Dermis microvascular lymphatic vessel endothelial cell (primary cell): ENCODE results near the gene NAV2. TPM values are rescaled to one million over a fixed set of nuclear protein-coding genes. Genes with fewer than 3 reads are reported as not detected.

ENCODE experiments used
- DNase-seq, 2 donors: peaks; one replicate each; pipeline versions ENCODE4 v3.0.0 to v3.0.0-alpha.2; 2010; ENCODE audit warnings: low read depth in 2 of 2
- total RNA-seq: library from RNA; depleted of rRNA; stranded (reverse); fragments of >200 nt; gene quantifications from 2 replicates; pipeline ENCODE4 v1.2.1, GENCODE V29; 2014

Gene NAV2
- total RNA-seq, 1 donor from 2014 or later: 3.2 TPM

DNA sequence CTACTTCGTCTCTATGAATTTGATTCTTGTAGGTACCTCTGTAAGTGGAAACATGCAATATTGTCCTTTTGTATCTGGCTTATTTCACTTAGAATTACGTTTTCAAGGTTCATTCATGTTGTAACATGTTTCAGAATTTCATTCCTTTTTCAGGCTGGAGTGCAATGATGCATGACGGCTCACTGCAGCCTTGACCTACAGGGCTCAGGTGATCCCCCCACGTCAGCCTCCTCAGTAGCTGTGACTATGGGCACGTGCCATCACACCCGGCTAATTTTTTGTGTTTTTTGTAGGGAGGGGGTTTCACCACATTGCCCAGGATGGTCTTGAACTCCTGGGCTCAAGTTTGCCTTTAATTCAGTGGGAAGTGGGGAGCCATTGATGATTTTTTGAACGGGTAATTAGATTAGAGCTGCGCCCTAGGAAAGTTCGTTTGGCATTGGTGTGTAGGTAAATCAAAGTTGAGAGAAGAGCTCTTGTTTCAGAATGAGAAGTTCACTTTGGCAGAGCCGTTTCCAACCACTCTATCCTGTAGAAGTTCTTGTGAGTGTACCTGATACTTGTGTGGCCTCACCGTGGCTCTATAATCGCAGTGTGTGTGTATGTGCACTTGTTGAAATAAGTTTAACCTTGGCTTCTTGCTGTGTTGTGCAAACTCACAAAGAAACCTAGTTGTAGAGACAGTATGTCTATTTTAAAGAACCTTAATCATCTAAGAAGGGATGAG lies 115.9 kb downstream of the NAV2 start:
- no peak for DNase-seq

DNA sequence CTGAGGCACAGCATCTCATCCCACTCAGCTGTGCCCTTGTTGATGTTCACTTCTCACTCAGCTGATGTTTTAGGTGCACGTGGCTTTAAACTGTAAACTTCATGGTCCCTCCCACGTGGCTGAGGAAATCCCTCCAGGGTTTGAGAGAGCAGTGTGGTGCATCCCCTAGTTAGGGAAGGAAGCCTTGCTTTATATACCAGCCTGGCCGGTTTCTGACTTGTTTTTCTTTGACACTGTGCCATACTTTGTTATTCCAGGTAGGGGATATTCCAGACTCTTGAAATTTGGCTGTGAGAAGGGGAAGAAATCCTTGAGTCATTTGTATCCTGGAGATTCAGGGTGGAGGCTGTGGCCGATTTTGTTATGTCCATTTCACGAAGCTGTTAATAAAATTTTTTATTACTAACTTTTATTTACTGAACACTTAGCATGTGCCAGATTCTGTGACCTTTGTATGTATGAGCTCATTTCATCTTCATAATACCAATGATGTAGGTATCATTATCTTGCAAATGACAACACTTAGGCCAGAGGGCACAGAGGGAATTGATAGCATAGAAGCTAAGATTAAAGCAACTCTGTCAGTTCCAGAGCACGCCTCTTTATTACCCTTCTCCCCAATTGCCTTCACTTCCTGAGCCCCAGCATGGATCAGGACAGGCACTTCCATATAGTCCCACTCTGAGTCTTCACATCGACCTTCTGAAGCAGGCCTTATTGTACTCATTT lies 116.6 kb downstream of the NAV2 start:
- peak in 1 of 2 donors; percentile 38 for DNase-seq

DNA sequence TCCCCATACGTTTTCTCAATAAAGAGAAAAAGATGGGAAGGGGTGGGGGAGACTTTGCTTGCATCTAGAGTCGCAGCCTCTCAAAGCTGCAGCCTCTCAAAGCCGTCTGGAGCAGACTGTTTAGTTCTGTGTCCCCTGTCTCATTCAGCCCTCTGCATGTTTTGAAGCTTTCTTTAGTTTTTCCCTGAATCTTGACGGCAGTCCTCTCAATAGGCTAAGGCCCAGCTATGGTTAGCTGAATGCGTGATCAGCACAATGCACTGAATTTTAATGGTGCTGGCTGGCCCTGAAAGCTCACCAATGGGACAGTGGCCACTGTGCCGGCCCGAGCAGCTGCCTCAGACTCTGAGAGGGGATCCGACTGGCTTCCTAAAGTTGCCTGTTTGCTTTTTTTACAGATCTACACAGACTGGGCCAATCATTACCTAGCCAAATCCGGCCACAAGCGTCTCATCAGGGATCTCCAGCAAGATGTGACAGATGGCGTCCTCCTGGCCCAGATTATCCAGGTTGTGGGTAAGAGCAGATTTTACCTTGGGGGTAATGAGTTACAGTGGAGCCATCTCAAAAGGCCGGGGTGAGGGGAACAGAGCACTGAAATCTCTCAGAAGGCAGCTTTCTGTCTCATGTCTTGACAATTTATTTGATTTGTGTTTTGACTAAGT lies 119.6 kb downstream of the NAV2 start:
- no peak for DNase-seq

DNA sequence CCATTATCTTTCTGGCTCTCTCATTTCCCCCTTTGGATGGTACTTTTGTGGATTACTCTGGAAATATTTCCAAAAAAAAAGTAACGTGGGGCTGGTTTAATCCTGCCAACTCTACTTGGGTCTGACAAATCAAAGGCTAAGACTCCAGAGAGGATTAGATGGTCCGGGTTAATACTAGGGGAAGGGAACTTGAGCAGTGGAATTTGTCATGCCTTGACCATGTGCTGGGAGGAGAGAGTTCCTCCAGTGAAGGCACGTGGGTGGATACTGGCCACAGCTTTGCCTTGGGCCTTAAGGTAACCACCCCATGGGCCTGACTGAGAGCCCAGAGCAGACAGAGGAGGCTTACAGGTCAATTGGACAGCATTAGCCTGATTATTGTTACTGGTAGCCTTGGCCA lies 120.3 kb downstream of the NAV2 start:
- DNase-seq: no peak

DNA sequence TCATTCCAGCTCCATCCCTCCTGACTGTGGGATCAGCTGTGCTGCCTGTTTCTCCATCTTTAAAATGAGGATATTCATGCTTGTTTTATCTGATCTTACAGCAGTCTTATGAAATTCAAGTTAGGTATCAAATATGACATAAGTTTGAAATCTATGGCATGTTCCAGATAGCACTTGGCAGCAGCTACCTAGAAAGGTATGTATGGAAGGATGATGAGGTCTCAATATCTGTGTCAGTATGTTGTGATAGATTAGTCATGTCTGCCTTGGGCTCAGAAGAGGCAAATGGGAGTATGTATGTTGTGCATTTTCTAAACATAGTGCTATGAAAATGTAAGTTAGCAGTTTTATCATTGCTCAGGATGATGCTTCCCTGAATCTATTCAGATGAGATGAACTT lies 122.1 kb downstream of the NAV2 start:
- no peak for DNase-seq

DNA sequence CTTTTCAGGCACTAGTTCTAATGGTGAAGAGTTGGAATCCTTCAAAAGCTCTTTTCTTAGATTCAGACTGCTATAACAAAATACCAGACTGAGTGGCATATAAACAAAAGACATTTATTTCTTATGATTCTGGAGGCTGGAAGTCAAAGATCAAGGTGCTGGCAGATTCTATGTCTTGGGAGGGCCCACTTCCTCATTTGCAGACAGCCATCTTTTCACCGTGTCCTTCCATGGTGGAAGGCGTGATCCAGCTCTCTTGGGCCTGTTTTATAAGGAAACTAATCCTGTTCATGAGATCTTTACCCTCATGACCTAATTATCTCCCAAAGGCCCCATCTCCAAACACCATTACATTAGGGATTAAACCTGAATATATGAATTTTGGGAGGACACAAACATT lies 124.0 kb downstream of the NAV2 start:
- DNase-seq: no peak

DNA sequence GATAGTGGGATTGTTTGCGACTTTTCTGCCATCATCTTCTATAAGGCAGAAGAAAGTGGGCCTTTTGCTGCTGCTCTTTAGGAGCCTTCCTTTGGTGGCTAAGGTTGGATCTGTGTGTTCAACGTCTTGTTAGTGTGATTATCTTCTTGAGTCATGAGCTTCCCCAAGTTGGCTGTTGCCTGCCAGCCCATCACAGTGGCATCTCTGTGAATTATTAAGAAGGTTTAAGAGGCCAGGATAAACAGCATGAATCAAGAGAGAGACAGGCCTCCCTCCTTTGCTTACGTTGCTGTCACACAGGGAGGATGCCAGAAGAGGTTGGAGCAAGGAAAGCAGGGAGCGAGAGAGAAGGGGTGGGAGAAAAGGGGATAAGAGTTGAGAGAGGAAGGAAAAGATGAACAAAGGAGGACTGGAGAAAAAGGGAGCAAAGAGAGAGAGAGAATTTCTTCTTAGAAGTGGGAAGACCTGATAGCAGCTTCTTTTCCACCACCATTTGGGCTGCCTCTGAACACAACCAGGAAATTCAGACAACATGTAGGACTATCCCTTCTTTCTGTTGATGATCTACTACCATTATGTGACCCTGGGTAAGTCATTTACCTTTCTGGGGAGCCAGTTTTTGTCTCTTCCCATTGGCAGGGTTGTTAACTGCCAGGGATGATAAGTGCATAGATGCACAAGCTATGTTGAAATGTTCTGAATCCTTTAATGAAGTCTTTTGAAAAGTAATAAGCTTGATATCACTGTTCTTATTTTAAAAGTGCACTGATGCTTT lies 126.5 kb downstream of the NAV2 start:
- DNase-seq: no peak

DNA sequence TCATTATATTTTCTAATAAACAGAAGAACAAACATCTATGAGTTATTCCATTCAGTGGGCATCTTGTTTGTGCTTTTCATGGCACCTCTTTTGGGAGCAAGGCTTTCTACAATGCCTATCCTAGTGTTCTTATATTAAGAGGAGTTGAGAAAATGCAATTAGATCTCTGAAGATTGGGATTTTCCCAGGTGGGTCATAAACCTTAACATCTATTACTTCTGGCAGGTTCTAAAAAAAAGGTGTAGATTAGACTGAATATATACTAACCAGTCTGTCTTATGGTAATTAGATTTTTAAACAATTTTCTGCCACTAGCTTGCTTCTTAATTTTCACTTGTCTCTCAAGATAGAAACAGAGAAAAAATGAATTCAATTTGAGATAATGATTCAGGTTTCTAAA lies 128.3 kb downstream of the NAV2 start:
- no peak for DNase-seq

DNA sequence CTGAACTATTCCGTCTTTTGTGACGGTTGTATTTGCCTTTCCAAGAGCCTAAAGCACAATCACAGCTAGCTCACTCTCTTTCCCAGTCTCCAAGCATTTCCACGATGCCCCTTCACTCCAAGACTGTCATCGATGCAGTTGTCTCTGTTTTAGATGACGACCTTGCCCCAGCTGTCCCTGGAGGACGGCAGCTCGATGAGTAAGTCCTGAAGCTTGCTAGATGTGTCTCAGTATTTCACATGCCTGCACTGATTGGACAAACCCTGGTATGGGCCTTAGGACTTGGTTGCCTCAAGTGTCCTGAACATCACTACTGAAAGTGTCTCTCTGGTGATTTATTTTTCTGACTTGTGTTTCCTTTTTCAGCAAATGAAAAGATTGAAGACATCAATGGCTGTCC lies 129.9 kb downstream of the NAV2 start:
- DNase-seq: no peak

DNA sequence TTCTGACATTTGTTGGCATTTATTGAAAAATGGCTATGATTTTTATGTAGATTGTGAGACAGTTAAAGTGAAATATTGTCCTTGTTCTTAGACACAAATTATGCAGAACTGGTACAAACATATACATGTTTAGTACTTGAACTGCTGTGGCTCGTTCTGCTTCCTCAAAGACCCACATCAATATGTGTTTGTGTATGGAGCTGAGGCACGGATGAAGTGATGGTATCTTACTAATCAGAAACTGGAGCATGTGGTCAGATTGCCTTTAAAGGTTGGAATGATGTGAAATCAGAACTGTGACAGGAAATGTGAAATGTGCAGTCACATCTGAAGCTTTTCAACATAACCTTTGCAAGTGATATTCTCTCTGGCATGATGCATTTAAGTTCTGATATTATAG lies 130.4 kb downstream of the NAV2 start:
- DNase-seq: no peak

DNA sequence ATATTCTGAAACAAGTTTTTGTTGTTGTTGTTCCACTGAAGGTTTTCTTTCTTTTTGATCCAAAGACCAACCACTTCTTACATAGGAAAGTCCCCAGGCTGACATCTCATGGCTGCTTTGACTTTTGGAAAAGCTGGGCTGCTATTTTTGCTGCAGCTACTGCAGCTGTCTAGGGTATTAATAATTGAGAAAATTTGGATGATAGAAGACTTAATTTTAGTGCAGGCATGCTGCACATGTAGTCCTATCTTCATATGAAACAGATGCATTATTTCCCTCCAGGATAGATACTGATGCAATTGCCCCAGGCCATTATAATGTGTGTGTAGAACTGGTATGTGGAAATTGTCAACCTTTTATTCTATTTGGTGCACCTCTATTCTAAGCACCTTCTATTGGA lies 131.4 kb downstream of the NAV2 start:
- no peak for DNase-seq

DNA sequence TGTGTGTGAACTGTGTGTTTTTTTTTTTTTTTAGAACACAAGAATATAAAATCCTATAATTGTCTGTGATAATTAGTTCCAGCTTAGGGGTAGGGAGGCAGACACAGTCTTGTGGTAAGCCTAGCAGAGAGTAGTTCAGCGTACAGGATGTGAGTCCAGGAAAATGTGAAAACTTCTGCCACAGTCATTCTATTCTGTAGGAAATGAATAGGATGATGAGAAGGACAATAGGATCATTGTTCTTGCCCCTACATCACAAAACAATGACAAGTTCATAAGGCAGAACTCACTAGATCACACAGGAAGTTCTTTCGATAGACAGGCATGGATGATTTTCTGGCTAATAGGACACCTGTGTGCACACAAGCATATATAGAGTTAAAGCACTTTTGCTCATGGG lies 132.2 kb downstream of the NAV2 start:
- peak; percentile 56 to 68 for DNase-seq

DNA sequence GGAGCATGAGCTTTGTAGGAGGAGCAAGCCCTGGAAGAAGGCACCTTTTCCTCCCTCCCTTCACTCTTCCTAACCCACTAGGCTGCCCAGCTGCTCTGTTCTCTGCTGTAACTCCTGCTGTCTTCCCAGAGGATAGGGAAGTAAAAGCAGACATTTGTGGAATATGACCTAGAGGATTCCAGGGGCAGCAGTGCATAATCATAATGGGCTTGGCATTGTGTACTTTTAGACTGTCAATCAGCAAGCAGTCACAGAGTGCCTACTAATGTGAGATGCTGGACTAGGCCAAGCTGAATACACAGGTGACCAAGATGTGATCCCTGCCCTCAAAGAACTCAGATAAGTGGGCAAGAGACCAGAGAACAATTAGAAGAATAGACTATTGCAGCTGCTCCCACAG lies 133.0 kb downstream of the NAV2 start:
- DNase-seq: no peak

DNA sequence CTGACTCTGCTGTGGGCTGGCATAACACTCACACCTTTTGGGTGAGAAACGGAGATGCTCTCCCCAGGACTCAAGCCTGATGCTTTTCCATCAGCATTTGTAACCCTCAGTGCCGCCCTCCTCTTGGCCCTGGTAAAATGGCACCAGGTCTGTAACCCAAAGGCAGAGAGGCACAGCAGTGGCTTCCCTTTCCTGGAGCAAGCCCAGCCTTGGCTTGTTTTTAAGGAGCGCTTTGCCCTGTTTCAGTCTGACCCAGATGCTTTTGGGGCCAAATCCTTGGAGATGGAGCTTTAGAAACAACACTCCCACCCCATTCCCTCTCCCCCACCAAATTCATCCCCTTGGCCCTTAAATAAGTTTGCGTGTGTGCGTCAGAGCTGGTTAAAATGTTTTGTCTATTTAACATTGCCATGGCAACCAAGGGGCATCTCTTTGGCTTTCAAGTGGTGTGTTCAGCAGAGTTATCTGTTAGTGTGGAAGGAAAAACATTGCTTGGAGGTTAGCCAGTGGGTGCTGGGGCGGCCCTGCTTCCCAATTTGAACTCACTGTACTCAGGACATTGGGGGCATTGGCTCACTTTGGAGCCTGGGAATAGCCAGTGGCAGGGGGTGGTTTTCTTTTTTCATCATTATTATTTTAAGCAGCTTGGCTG lies 134.1 kb downstream of the NAV2 start:
- DNase-seq: no peak

DNA sequence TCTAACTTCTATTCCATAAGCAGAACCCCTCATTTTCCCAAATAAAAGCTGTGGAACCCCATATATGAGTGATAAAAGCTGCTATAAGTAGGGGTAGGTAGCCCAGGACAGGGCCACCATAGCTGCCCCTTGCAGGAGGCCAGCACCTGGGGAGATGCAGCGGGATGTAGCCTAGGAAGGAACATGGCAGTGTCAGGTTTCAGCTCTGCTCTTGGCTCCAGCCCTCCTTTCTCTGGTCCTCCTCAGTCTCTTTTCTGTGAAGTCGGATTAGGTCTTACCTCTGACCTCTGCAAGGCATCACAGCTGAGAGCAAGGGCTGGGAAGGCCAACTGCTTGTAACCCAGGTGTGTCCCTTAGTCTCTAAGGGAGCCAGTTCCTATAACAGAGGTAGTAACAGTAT lies 135.6 kb downstream of the NAV2 start:
- DNase-seq: no peak

DNA sequence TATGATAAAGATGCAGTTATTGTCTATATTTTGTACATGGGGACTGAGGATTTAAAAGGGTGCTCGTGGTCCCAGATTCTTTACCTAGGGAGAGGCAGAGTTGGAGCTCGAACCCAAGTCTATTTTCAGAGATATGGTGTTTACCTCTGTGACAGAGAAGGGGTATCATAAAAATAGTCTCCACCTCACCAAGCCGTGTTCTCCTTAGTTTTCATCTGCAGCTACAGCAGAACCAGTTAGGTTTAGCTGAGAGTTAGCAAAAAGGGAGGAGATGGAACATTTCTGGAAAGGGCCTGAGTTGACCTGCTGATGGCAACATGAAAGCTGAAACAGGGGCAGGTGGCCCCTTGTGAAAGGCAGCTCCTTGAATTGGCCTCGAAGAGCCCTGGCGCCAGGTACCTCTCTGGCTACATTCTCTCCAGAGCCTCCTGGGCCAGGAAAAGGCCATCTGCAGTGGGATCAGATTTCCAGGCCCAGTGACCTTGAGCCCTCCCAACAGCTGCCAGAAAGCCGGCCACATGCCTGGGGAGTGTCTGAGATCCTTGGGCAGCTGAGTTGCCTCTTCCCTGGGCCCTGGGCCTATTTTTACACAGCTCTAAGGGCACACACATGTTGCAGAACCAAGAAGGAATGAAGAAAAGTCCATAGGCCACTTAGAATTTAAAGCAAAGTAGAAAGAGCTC lies 136.6 kb downstream of the NAV2 start:
- no peak for DNase-seq

DNA sequence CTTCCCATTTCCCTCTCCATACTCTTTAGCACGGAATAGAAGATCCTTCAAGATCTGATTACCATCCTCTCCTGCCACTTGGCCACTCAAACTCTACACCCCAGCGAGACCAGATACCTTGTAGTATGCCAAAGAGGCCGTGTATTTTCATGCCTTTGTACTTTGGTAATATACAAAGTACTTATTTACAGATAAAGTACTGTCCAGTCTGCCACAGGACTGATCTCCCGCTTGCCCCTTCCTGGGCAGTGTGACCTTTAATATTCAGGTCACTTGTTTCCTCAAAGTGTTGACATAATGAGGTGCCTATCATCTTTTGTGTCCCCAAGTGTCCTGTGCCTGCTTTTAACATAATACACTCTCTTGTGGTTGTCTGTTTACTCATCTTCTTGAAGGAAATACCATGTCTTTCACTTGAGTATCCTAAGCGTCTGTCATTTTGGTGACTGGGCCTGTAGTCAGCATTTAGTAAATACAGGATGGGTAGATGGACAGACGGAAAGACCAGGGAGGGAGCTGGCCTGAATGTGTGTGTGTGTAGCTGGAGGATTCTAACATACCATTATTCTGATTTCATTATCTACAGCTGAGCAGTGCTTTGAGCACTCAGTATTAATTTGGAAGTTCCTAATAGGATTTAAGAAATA lies 137.4 kb downstream of the NAV2 start:
- no peak for DNase-seq

DNA sequence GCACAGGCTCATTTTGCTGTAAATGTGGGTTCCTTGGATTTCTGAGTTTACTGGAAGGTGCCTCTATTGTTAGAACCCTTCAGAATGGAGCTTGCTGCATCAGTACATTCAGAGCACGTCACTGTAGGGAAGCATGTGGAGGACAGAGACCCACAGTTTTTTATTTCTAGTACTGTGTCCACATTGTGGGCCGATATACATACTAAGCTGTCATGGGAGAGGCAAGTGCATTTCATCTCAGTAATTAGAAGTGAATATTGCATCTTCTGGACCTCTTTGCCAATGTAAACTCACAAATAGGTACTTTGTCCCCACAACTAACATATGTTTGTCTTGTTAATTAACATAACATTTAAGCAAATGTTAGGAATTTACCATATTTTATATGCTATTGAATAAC lies 139.7 kb downstream of the NAV2 start:
- DNase-seq: no peak

DNA sequence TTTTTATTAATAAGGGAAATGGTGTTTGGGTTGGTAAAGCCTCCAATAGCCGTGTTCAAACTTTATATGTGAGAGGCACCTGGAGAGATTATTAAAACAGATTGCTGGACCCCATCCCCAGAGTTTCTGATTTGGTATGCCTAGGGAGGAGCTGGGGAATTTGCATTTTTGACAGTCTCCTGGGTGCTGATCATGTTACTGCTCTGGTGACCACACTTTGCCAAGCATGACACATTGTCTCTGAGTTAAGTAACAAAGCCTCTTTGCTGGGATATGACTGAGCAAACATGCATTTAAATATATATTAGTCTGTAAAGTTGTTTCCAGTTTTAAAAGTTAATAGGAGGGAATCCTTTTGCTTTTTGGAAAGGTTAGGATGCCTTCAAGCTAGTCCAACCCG lies 140.4 kb downstream of the NAV2 start:
- no peak for DNase-seq

DNA sequence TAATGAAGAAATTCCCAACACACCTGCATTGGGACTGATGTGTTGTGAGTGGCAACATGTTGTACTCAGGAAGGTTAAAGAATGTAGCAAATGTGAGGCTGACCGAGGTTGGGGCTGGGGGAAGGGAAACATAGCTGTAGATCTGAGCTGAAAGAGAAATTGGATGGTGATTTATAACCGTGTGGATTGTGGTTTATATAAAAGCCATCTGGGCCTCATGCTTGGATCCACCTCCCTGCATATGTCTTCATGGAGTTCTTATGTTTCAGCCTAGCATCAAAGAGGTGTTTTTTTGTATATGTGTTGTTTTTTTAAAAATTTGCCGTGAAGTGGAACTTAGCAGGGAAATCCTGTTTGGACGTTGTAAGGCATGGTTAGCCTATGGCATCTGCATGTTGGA lies 141.3 kb downstream of the NAV2 start:
- no peak for DNase-seq
